Activated naive CD4-positive, alpha-beta T cell treated with anti-CD3 and anti-CD28 coated beads for 36 hours (primary cell): ENCODE measurements around the gene SAMSN1. TPM values are rescaled to one million over a fixed set of nuclear protein-coding genes. Genes with fewer than 3 reads are reported as not detected.
A peak's percentile ranks its signal among the peaks of the same experiment; 100 is the strongest.

Experiments used
- CTCF ChIA-PET: fragments of 350-600 bp; sonication (Branson Sonifier 250); formaldehyde crosslinking; loops from one replicate; lab custom pipeline; 2021; ENCODE audit warnings: antibody characterized with exemption; lab: Charles Lee
- DNase-seq: peaks from one replicate; pipeline ENCODE4 v3.0.0-alpha.2; 2020
- H3K27ac Mint-ChIP-seq: one replicate; pipeline ENCODE4 v1.8.0; 2021; ENCODE audit warnings: mild to moderate bottlenecking, mixed read lengths
- H3K27me3 Mint-ChIP-seq: one replicate; pipeline ENCODE4 v1.8.0; 2021; ENCODE audit warnings: low read depth, mixed read lengths
- H3K36me3 Mint-ChIP-seq: one replicate; pipeline ENCODE4 v1.8.0; 2021; ENCODE audit warnings: low read depth, mixed read lengths
- H3K4me1 Mint-ChIP-seq: one replicate; pipeline ENCODE4 v1.8.0; 2021; ENCODE audit warnings: low read depth, mixed read lengths
- H3K4me3 Mint-ChIP-seq: one replicate; pipeline ENCODE4 v1.8.0; 2021; ENCODE audit warnings: mild to moderate bottlenecking, moderate library complexity, mixed read lengths
- H3K9me3 Mint-ChIP-seq: one replicate; pipeline ENCODE4 v1.8.0; 2021; ENCODE audit warnings: mixed read lengths
- intact Hi-C: fragments of 100-400 bp; cut with micrococcal nuclease; formaldehyde crosslinking; loops from one replicate; pipeline ENCODE4 v1.15.1; 2023
- total RNA-seq, 2 experiments: library from RNA; stranded (reverse); gene quantifications; one replicate each; pipeline ENCODE4 v1.2.3, GENCODE V29; 2021

Gene SAMSN1
- 10 to 100 TPM; 41.1 to 43.0 TPM for total RNA-seq

GRCh38 chr21:14545906-14546480 is at the start of gene SAMSN1:
SAMSN1 (minus strand) TSS chr21:14546315; CDS start chr21:14546261, 54 bp downstream.
- DNase-seq = peak; percentile 83
- Mint-ChIP-seq H3K9me3 (no peaks in the 10 kb centered on the region), H3K27ac (peak within 1 kb of the TSS; percentile 92), H3K4me3 (peak within 1 kb of the TSS; percentile 88), H3K36me3 (peaks cover 11% of the 10 kb centered on the region), H3K27me3 (no peaks in the 10 kb centered on the region), H3K4me1 (peaks cover 53% of the 10 kb centered on the region)
- intact Hi-C loops = loop anchor here (1.0 to 5.0 kb wide), 8 partner anchors 8 to 966 kb away; partner anchors contain the start of genes HSPA13 and NRIP1
- CTCF ChIA-PET = interaction anchor here (0.6 to 1.2 kb wide), 2 partner anchors 12 to 19 kb away, joined by 3 to 5 read pairs; no protein-coding TSS in a partner anchor

GRCh38 chr21:14595449-14595848 is 49.3 kb upstream of the SAMSN1 start:
- peaks cover 12% of the 10 kb centered on the region for H3K4me1 Mint-ChIP-seq
- intact Hi-C loops = no loop called here
- peaks cover 4% of the 10 kb centered on the region for H3K9me3 Mint-ChIP-seq
- no peaks in the 10 kb centered on the region for H3K27me3 Mint-ChIP-seq
- H3K36me3 Mint-ChIP-seq = peaks cover 2% of the 10 kb centered on the region
- no peak for DNase-seq
- CTCF ChIA-PET = no interaction called here
- no peak overlapping the region for H3K27ac Mint-ChIP-seq
- no peak overlapping the region for H3K4me3 Mint-ChIP-seq

GRCh38 chr21:14594967-14595366 is 48.9 kb upstream of the SAMSN1 start:
- CTCF ChIA-PET = interaction anchor here (0.7 kb wide), 1 partner anchor 29 kb away, joined by 4 read pairs; no protein-coding TSS in a partner anchor
- Mint-ChIP-seq H3K4me3 (no peak overlapping the region), H3K9me3 (peaks cover 4% of the 10 kb centered on the region), H3K36me3 (peaks cover 2% of the 10 kb centered on the region), H3K27ac (no peak overlapping the region), H3K4me1 (peaks cover 15% of the 10 kb centered on the region), H3K27me3 (no peaks in the 10 kb centered on the region)
- intact Hi-C loops = loop anchor here (5.0 kb wide), 1 partner anchor 82 kb away; no protein-coding TSS in a partner anchor
- DNase-seq = no peak

GRCh38 chr21:14593230-14593629 is 47.1 kb upstream of the SAMSN1 start:
- Mint-ChIP-seq H3K36me3 (peaks cover 2% of the 10 kb centered on the region), H3K4me3 (no peak overlapping the region)

GRCh38 chr21:14592296-14593000 is 46.3 kb upstream of the SAMSN1 start:
- H3K4me3 Mint-ChIP-seq = no peak overlapping the region
- intact Hi-C loops = loop anchor here (5.0 kb wide), 1 partner anchor 85 kb away; no protein-coding TSS in a partner anchor
- CTCF ChIA-PET = interaction anchor here (1.5 kb wide), 1 partner anchor 144 kb away, joined by 3 read pairs; no protein-coding TSS in a partner anchor
- peaks cover 2% of the 10 kb centered on the region for H3K36me3 Mint-ChIP-seq
- no peak for DNase-seq
- peaks cover 19% of the 10 kb centered on the region for H3K4me1 Mint-ChIP-seq
- no peak overlapping the region for H3K27ac Mint-ChIP-seq
- H3K27me3 Mint-ChIP-seq = no peaks in the 10 kb centered on the region
- H3K9me3 Mint-ChIP-seq = peaks cover 4% of the 10 kb centered on the region

More at GRCh38 chr21:14593230-14593629, 47.1 kb upstream of the SAMSN1 start:
- intact Hi-C loops = loop anchor here (5.0 kb wide), 1 partner anchor 84 kb away; no protein-coding TSS in a partner anchor
- H3K4me1 Mint-ChIP-seq = peaks cover 19% of the 10 kb centered on the region
- H3K27ac Mint-ChIP-seq = no peak overlapping the region
- no peak for DNase-seq
- CTCF ChIA-PET = interaction anchor here (1.5 kb wide), 1 partner anchor 143 kb away, joined by 3 read pairs; no protein-coding TSS in a partner anchor
- no peaks in the 10 kb centered on the region for H3K27me3 Mint-ChIP-seq
- peaks cover 4% of the 10 kb centered on the region for H3K9me3 Mint-ChIP-seq

- peaks cover 4% of the 10 kb centered on the region for H3K9me3 Mint-ChIP-seq
- H3K36me3 Mint-ChIP-seq = peaks cover 2% of the 10 kb centered on the region
- H3K27ac Mint-ChIP-seq = no peak overlapping the region
- DNase-seq = no peak
- intact Hi-C loops = loop anchor here (2.0 to 5.0 kb wide), 4 partner anchors 29 to 85 kb away; no protein-coding TSS in a partner anchor
- no peak overlapping the region for H3K4me3 Mint-ChIP-seq
- no peaks in the 10 kb centered on the region for H3K27me3 Mint-ChIP-seq
- CTCF ChIA-PET = interaction anchor here (1.5 kb wide), 1 partner anchor 145 kb away, joined by 3 read pairs; no protein-coding TSS in a partner anchor
- H3K4me1 Mint-ChIP-seq = peaks cover 19% of the 10 kb centered on the region
These were observed 45.8 kb upstream of the SAMSN1 start for GRCh38 chr21:14591882-14592281.

GRCh38 chr21:14591377-14591776 is 45.3 kb upstream of the SAMSN1 start:
- Mint-ChIP-seq H3K27ac (no peak overlapping the region), H3K4me1 (peaks cover 19% of the 10 kb centered on the region), H3K4me3 (no peak overlapping the region), H3K9me3 (peaks cover 4% of the 10 kb centered on the region), H3K36me3 (peaks cover 2% of the 10 kb centered on the region), H3K27me3 (no peaks in the 10 kb centered on the region)
- intact Hi-C loops = loop anchor here (2.0 to 5.0 kb wide), 4 partner anchors 29 to 86 kb away; no protein-coding TSS in a partner anchor
- DNase-seq = no peak
- CTCF ChIA-PET = no interaction called here

- Mint-ChIP-seq H3K36me3 (peaks cover 2% of the 10 kb centered on the region), H3K4me1 (peaks cover 19% of the 10 kb centered on the region), H3K9me3 (peaks cover 4% of the 10 kb centered on the region), H3K27ac (no peak overlapping the region), H3K4me3 (no peak overlapping the region), H3K27me3 (no peaks in the 10 kb centered on the region)
- CTCF ChIA-PET = no interaction called here
- intact Hi-C loops = loop anchor here (1.0 to 5.0 kb wide), 5 partner anchors 9 to 87 kb away; no protein-coding TSS in a partner anchor
- DNase-seq = no peak
These were observed 43.9 kb upstream of the SAMSN1 start for GRCh38 chr21:14589855-14590563.

GRCh38 chr21:14587266-14587665 is 41.2 kb upstream of the SAMSN1 start:
- H3K4me3 Mint-ChIP-seq = no peak overlapping the region

GRCh38 chr21:14585122-14585521 is 39.0 kb upstream of the SAMSN1 start:
- Mint-ChIP-seq H3K9me3 (no peaks in the 10 kb centered on the region), H3K36me3 (no peaks in the 10 kb centered on the region), H3K4me3 (no peak overlapping the region), H3K27me3 (no peaks in the 10 kb centered on the region), H3K4me1 (peaks cover 19% of the 10 kb centered on the region), H3K27ac (no peak overlapping the region)
- no peak for DNase-seq
- CTCF ChIA-PET = no interaction called here
- intact Hi-C loops = no loop called here

More at GRCh38 chr21:14587266-14587665, 41.2 kb upstream of the SAMSN1 start:
- CTCF ChIA-PET = interaction anchor here (0.7 kb wide), 1 partner anchor 44 kb away, joined by 3 read pairs; no protein-coding TSS in a partner anchor
- H3K27ac Mint-ChIP-seq = no peak overlapping the region
- H3K4me1 Mint-ChIP-seq = peaks cover 26% of the 10 kb centered on the region
- H3K36me3 Mint-ChIP-seq = no peaks in the 10 kb centered on the region
- H3K9me3 Mint-ChIP-seq = no peaks in the 10 kb centered on the region
- DNase-seq = no peak
- intact Hi-C loops = no loop called here
- no peaks in the 10 kb centered on the region for H3K27me3 Mint-ChIP-seq

- no peak overlapping the region for H3K4me3 Mint-ChIP-seq
- no peaks in the 10 kb centered on the region for H3K27me3 Mint-ChIP-seq
- H3K4me1 Mint-ChIP-seq = peaks cover 14% of the 10 kb centered on the region
- intact Hi-C loops = loop anchor here (5.0 kb wide), 1 partner anchor 202 kb away; the partner anchor contains the start of gene HSPA13
- DNase-seq = no peak
- H3K27ac Mint-ChIP-seq = no peak overlapping the region
- H3K9me3 Mint-ChIP-seq = no peaks in the 10 kb centered on the region
- CTCF ChIA-PET = no interaction called here
- no peaks in the 10 kb centered on the region for H3K36me3 Mint-ChIP-seq
These were observed 38.4 kb upstream of the SAMSN1 start for GRCh38 chr21:14584357-14585095.
